NCI-H82 treated with DMSO at 0.1 percent for 48 hours (cell line): ENCODE data around the gene NXF1.
A peak's percentile ranks its signal among the peaks of the same experiment; 100 is the strongest.
"Not testable (repeated sequence)": the region's sequence is repeated elsewhere in the genome, so short reads cannot be mapped to it uniquely, and the experiment has no call there.

ENCODE experiments used
- DNase-seq: peaks from one replicate; lab custom pipeline; 2025; ENCODE audit not compliant: unreplicated experiment; lab: John Stamatoyannopoulos, UW

The NXF1 gene

DNA sequence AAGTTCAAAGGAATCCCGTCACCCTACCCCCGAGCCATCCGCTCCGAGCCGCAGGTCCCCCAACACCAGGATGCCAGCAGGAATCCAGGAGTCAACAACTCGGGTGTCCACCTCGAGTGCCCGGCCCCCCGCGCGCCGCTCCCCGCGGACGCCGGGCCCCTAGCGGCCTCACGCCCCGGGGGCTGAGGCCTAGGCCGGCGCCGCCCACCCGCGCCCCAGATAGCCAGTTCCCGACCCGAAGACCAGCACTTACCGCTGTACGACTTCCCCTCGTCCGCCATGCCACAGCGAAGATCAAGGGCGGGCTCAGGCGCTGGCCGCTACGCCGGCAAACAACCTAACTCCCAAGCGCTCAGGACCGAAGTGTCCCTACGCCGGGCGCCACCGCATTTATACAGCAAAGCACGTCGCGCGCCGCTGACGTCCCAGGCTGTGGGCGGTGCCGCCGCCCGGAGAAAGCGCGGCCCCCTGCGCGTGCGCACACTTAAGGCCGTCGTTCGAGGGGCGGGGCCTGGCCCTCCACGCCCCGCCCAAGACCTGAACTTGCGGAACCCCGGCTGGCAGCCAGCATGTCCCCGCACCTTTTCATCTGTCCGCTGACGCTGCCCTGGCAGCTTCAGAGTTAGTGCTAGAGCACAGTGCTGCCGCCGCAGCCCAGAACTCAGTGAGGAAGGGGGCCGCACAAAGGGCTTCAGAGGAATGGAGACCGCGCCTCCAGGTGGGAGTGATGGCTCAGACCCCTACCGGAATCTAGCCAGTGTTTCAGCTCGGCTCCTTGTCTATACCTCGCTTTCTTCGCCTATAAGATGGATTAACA lies at the start of gene NXF1:
Gene NXF1, minus strand, starts transcription at position 365 of the 817 bp plus-strand sequence. Its CDS starts 84 bp downstream, at position 281.
- peak; percentile 66 for DNase-seq

DNA sequence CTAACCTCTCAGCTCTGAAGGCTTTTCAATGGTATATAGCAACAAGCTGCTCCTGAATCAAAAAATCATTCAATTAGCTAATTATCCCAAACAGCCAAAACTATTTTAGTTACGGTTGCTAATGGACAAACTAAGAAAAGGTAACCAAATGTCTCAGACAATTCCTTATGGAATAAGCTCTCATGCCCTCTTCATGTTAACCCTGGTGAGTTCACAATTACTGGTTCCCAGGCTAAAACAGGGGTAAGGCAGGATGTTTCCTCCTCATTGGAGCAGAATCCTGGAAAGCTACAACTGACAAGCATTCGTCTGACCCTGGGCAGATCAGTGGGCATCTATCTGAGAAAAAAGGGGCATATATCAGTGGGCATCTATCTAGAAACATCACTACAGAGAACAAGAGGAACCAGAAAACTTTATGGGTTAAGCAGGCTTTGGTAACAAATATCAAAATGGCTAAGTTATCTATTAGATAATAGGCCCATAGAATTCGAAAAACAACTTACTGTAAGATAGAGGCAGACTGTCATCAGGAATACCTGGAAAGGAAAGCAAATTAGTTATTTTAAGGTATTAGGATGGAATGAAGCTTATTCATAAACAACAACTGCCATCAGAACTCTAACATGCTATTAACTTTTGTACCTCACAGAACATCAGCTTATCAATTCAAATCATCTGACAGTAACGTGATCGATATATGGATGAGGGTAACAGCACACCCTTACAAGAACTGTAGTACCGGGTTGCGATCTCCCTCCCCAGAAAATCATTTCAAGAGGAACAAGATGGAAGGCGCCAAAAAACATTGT lies 49.0 kb upstream of the NXF1 start:
- no peak for DNase-seq

- DNase-seq: no peak
Measured at GRCh38 chr11:62853279-62853965, 48.2 kb upstream of the NXF1 start.

DNA sequence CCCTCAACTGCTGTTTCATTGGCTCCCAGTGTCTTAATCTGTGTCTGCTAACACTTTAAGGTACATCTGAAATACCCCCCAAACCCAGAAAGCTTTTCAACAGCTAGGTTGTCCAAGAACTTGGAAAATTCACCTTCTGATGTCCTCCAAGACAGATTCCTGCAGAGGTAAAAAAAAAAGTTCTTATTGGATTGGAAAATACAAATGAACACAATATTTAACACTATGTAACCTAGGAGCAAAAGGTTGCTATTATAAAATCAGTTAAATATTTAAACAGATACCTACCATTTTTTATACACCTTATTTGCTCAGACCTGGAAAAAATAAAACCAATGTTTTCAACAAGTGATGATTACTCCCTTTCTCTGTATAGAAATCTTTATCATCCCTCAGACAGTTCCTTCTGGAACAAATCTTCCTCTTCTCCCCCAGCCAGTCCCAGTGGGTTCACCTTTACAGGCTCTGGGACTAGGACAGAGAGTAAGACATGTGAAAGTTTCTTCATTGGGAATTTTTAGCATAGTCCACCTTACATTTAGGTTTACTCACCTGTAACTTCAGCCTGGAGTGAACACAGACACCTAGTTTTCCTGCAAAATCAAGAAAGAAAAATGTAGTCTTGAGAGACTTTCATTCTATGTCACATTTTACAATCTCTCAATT lies 47.4 kb upstream of the NXF1 start:
- no peak for DNase-seq

DNA sequence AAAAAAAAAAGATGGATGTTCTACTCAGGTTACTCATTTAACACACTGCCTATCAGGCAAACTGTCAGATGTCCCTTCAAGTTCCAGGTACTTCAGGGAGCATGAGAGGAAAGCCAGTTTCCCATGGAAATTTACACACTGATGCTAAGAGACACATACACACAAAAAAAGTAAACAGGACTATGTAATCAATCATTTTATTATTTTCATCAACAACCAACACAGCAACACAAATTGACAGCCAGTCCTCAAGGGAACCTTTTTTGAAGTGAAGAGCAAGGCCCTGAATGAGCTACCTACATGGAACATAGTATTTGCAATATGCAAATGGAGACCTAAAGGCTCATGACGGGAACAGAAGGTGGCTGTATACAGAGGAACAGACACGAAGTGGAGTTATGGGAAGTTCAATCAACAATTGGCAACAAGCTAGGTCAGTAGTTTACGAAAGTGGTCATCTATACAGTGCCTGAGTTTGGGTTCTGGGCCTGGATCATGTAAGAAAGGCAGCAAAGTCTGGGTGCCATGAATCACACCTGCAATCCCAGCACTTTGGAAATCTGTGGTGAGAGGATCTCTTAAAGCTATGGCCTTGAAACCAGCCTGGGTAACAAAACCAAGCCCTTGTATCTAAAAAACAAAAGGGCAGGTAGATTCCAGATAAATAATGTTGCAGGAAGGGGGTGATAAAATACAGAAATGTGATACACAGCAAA lies 46.7 kb upstream of the NXF1 start:
- DNase-seq: peak; percentile 66

- DNase-seq: peak; percentile 66
Measured at GRCh38 chr11:62850911-62851806, 45.9 kb upstream of the NXF1 start.

GRCh38 chr11:62847767-62848314 lies 42.6 kb upstream of the NXF1 start:
- DNase-seq: no peak

- no peak for DNase-seq
Measured at GRCh38 chr11:62846177-62846576, 40.9 kb upstream of the NXF1 start.

DNA sequence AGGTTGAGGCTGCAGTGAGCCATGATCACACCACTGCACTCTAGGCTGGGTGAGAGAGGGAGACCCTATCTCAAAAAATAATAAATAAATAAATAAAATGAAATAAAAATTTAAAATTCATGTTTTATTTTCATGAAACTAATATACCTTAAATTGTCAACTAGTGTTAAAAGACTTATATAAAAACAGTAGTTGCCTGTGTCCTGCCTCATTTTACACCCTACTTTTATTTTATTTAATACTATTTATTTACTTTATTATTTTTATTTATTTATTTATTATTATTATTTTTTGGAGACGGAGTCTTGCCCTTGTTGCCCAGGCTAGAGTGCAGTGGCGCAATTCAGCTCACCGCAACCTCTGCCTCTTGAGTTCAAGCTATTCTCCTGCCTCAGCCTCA lies 38.9 kb upstream of the NXF1 start:
- DNase-seq: no peak

- DNase-seq: no peak
Measured at GRCh38 chr11:62843466-62843865, 38.2 kb upstream of the NXF1 start.

DNA sequence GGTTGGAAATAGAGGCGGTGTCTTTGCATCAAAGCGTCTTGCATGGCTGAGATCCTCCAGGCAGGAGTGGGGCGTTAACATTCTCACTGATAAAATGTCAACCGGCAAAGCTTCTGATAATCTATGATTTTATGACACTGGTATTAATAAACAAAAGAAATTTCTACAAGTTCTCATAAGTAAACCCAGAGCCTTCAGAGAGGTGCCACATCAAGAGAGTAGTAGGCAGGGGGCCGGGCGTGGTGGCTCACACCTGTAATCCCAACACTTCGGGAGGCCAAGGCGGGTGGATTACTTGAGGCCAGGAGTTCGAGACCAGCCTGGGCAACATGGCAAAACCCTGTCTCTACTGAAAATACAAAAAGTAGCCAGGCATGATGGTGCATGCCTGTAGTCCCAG lies 37.7 kb upstream of the NXF1 start:
- not testable (repeated sequence) for DNase-seq

DNA sequence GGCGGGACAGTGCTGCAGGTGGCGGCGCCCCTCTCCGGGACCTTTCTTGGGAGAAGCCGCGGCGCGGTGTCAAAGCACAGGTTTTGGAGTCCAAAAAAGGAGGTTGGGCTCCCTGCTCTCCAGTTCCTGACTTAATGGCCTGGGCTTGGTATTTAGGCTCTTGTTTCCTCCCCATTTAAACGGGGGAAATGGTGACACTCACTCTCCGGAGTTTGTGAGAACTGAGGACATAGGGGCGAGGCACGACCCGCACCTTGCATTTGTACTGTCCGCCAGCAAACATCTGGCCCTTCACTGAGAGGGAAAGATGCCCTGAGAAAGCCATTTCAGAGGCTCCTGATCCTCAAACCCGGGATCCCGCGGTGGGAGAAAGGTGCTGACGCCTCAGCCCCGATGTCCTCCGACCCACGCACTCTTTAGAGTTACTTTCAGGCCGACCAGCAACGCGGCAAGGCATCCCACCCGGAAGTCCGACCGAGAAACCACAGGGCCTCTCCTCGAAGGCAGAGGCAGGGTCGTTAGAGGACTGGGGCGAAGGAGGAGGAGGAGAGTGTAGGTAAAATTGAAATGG lies 37.0 kb upstream of the NXF1 start:
- peak; percentile 60 for DNase-seq

GRCh38 chr11:62841361-62842170 lies 36.3 kb upstream of the NXF1 start:
- peak; percentile 99 for DNase-seq

- DNase-seq: peak; percentile 40
Measured at GRCh38 chr11:62840721-62841360, 35.6 kb upstream of the NXF1 start.

- peak; percentile 15 for DNase-seq
Measured at GRCh38 chr11:62839050-62839945, 34.1 kb upstream of the NXF1 start, which contains the start of gene WDR74. TSS of gene WDR74 (minus strand) at chr11:62839590. CDS start at chr11:62839570, 20 bp downstream.

DNA sequence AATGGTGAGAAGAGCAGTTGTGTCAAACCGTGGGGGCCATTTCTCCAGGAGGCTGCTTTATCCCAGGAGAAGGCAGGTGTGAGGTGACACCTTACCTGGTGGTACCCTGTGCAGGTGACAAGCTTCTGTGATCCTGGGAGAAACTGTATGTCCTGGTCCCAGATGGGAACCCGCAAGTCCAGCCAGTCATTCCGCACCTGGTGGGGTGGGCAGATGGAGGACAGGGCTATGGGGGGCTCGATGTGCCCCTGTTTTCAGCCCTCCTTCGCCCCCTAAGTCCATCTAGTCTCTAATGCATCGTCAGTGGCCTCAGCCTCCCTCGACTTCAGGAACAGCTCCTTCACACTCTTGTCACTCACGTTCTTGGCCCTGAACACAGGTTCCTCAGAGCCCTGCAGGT lies 30.1 kb upstream of the NXF1 start:
- no peak for DNase-seq
